ENCODE measurements around the gene WWC2. TPM values are rescaled to one million over a fixed set of nuclear protein-coding genes. Genes with fewer than 3 reads are reported as not detected.

Gene WWC2
- total and polyA plus RNA-seq, 7 donors = 2.9 to 15.5 (median 7.8) TPM

GRCh38 chr4:183155450-183156184 is 56.6 kb downstream of the WWC2 start:
- Histone ChIP-seq H3K4me1 (peaks cover 12% of the 10 kb centered on the region), H3K27me3 (ENCODE audit: insufficient read depth in 3 of 3, low read length in 2 of 3) (no peaks in the 10 kb centered on the region), H3K27ac (no peak overlapping the region), H3K36me3 (ENCODE audit: insufficient read depth in 1 of 2, low read depth in 1 of 2) (no peaks in the 10 kb centered on the region), H3K4me3 (no peak overlapping the region), H3K9me3 (no peaks in the 10 kb centered on the region)
- intact Hi-C loops (cut with DNase I) = no loop called here
- WGBS, 3 donors = 88 to 94% (median 89%) methylated on average over 11 of the region's 11 CpGs
- DNase-seq (no peak), ATAC-seq (no peak)
- no peak for TF ChIP-seq CTCF (IDR thresholded peaks at IDR 0.05)

GRCh38 chr4:183157215-183157614 is 58.2 kb downstream of the WWC2 start:
- Histone ChIP-seq H3K27ac (no peak overlapping the region), H3K4me3 (no peak overlapping the region), H3K27me3 (ENCODE audit: insufficient read depth in 3 of 3, low read length in 2 of 3) (no peaks in the 10 kb centered on the region), H3K9me3 (no peaks in the 10 kb centered on the region), H3K36me3 (ENCODE audit: insufficient read depth in 1 of 2, low read depth in 1 of 2) (no peaks in the 10 kb centered on the region), H3K4me1 (peaks cover 12% of the 10 kb centered on the region)
- ATAC-seq = no peak
- TF ChIP-seq CTCF (IDR thresholded peaks at IDR 0.05) = no peak
- WGBS, 3 donors = 91 to 92% (median 92%) methylated on average over 7 of the region's 7 CpGs
- intact Hi-C loops (cut with DNase I) = no loop called here
- no peak for DNase-seq

DNA sequence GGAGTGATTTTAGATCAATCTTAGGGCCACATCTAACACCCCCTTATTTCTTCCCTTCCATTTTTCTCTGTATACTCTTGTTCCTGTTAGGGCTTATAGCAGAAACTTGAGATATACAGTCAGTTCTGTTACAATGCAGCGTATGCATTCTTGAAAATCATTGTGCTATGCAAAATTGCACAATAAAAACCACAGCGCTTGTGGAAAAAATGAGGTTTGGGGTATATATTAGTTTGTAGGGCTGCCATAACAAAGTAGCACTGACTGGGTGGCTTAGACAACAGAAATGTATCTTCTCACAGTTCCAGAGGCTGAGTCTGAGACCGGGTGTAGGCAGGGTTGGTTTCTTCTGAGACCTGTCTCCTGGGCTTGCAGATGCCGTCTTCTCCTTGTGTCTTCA is 59.0 kb downstream of the WWC2 start:
- ATAC-seq = no peak
- Histone ChIP-seq H3K27me3 (ENCODE audit: insufficient read depth in 3 of 3, low read length in 2 of 3) (no peaks in the 10 kb centered on the region), H3K36me3 (ENCODE audit: insufficient read depth in 1 of 2, low read depth in 1 of 2) (no peaks in the 10 kb centered on the region), H3K9me3 (no peaks in the 10 kb centered on the region), H3K4me3 (no peak overlapping the region), H3K4me1 (peaks cover 12% of the 10 kb centered on the region), H3K27ac (no peak overlapping the region)
- DNase-seq = no peak
- TF ChIP-seq CTCF (IDR thresholded peaks at IDR 0.05) = no peak
- intact Hi-C loops (cut with DNase I) = no loop called here
- WGBS, 3 donors = 68 to 72% (median 72%) methylated on average over 4 of the region's 4 CpGs

GRCh38 chr4:183161630-183162029 is 62.6 kb downstream of the WWC2 start:
- 96 to 98% (median 97%) methylated on average over 5 of the region's 5 CpGs for WGBS, 3 donors
- TF ChIP-seq CTCF (IDR thresholded peaks at IDR 0.05) = no peak
- intact Hi-C loops (cut with DNase I) = no loop called here
- H3K9me3 ChIP-seq = no peaks in the 10 kb centered on the region
- peaks cover 4% of the 10 kb centered on the region for H3K4me1 ChIP-seq
- no peak overlapping the region for H3K4me3 ChIP-seq
- H3K27me3 ChIP-seq (ENCODE audit: insufficient read depth in 3 of 3, low read length in 2 of 3) = no peaks in the 10 kb centered on the region
- H3K27ac ChIP-seq = no peak overlapping the region
- ATAC-seq (no peak), DNase-seq (no peak)
- no peaks in the 10 kb centered on the region for H3K36me3 ChIP-seq (ENCODE audit: insufficient read depth in 1 of 2, low read depth in 1 of 2)

- no peaks in the 10 kb centered on the region for H3K27me3 ChIP-seq (ENCODE audit: insufficient read depth in 3 of 3, low read length in 2 of 3)
- intact Hi-C loops (cut with DNase I) = no loop called here
- whole genome bisulfite sequencing, 3 donors = 85 to 90% (median 86%) methylated on average over 3 of the region's 3 CpGs
- TF ChIP-seq CTCF (IDR thresholded peaks at IDR 0.05) = no peak
- ATAC-seq = no peak
- H3K4me1 ChIP-seq = peaks cover 4% of the 10 kb centered on the region
- H3K27ac ChIP-seq = no peak overlapping the region
- H3K36me3 ChIP-seq (ENCODE audit: insufficient read depth in 1 of 2, low read depth in 1 of 2) = no peaks in the 10 kb centered on the region
- H3K4me3 ChIP-seq = no peak overlapping the region
- no peak for DNase-seq
- no peaks in the 10 kb centered on the region for H3K9me3 ChIP-seq
Measured at GRCh38 chr4:183163135-183163534, 64.1 kb downstream of the WWC2 start.

Data from psoas muscle (tissue), 8 donors.